A673 (cell line): ENCODE data around the gene NSL1.
"Not testable (repeated sequence)": the region's sequence is repeated elsewhere in the genome, so short reads cannot be mapped to it uniquely, and the experiment has no call there.

ENCODE experiments used
- EZH2 ChIP-seq: fragments of 200-600 bp; sonication (generic); IDR thresholded peaks from 2 replicates; pipeline ENCODE4 v1.6.1; 2017; ENCODE audit warnings: borderline replicate concordance, low read depth, mild to moderate bottlenecking, mixed read lengths, antibody characterized with exemption, low read length; ENCODE audit not compliant: poor library complexity, severe bottlenecking
- TF ChIP-seq, protein P1 (sequence below): fragments of 300-800, 200-600 bp; sonication (generic); conservative IDR thresholded peaks from 2 replicates; pipeline ENCODE4 v1.5.1; 2017; ENCODE audit warnings: low read depth, mild to moderate bottlenecking, antibody characterized with exemption, low read length, moderate library complexity, mixed read lengths

DNA sequence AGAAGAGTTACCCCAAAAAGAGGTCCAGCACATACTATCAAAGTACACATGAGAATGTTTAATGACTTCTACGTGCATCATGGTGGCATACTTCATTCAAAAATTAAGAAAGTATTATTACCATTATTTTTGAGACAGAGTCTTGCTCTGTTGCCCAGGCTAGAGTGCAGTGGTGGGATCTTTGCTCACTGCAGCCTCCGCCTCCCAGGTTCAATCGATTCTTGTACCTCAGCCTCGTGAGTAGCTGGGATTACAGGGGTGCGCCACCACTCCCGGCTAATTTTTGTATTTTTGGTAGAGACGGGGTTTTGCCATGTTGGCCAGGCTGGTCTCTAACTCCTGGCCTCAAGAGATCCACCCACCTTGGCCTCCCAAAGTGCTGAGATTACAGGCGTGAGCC lies 79.6 kb downstream of the NSL1 start:
- TF ChIP-seq, protein P1, sequence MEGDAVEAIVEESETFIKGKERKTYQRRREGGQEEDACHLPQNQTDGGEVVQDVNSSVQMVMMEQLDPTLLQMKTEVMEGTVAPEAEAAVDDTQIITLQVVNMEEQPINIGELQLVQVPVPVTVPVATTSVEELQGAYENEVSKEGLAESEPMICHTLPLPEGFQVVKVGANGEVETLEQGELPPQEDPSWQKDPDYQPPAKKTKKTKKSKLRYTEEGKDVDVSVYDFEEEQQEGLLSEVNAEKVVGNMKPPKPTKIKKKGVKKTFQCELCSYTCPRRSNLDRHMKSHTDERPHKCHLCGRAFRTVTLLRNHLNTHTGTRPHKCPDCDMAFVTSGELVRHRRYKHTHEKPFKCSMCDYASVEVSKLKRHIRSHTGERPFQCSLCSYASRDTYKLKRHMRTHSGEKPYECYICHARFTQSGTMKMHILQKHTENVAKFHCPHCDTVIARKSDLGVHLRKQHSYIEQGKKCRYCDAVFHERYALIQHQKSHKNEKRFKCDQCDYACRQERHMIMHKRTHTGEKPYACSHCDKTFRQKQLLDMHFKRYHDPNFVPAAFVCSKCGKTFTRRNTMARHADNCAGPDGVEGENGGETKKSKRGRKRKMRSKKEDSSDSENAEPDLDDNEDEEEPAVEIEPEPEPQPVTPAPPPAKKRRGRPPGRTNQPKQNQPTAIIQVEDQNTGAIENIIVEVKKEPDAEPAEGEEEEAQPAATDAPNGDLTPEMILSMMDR, result not testable (repeated sequence)
- TF ChIP-seq EZH2, result not testable (repeated sequence)
